ENCODE results near the gene FCER1G.
A peak's percentile ranks its signal among the peaks of the same experiment; 100 is the strongest.
"Not testable (repeated sequence)": the region's sequence is repeated elsewhere in the genome, so short reads cannot be mapped to it uniquely, and the experiment has no call there.

Gene FCER1G

GRCh38 chr1:161209790-161210409 lies 5.2 kb upstream of the FCER1G start:
- DNase-seq, result peak; percentile 80

- DNase-seq, result no peak
Observed at GRCh38 chr1:161214369-161214768, 726 bp upstream of the FCER1G start.

GRCh38 chr1:161216945-161217712 lies 2.0 kb downstream of the FCER1G start:
- DNase-seq, result peak; percentile 27

- no peak for DNase-seq
Observed at GRCh38 chr1:161217831-161218230, 2.7 kb downstream of the FCER1G start.

- DNase-seq, result no peak
Observed at GRCh38 chr1:161218301-161219077, 3.4 kb downstream of the FCER1G start.

GRCh38 chr1:161219078-161219892 lies 4.2 kb downstream of the FCER1G start:
- DNase-seq, result no peak

- DNase-seq, result no peak
Observed at GRCh38 chr1:161220002-161220401, 4.9 kb downstream of the FCER1G start.

- DNase-seq, result no peak
Observed at GRCh38 chr1:161222175-161223019, 7.3 kb downstream of the FCER1G start.

GRCh38 chr1:161223805-161224694 lies 9.0 kb downstream of the FCER1G start:
- no peak for DNase-seq

GRCh38 chr1:161224695-161225087 lies 9.6 kb downstream of the FCER1G start:
- DNase-seq, result not testable (repeated sequence)

- no peak for DNase-seq
Observed at GRCh38 chr1:161225178-161225533, 10.1 kb downstream of the FCER1G start.

- DNase-seq, result peak; percentile 97
Observed at GRCh38 chr1:161225534-161226319, 10.6 kb downstream of the FCER1G start, which contains the start of gene TOMM40L. Gene TOMM40L, plus strand, starts transcription at chr1:161226060. Its CDS starts 430 bp downstream, at chr1:161226490.

GRCh38 chr1:161226320-161226711 lies 11.2 kb downstream of the FCER1G start:
- DNase-seq, result no peak

GRCh38 chr1:161226759-161227158 lies 11.7 kb downstream of the FCER1G start:
- no peak for DNase-seq

GRCh38 chr1:161227196-161227871 lies 12.2 kb downstream of the FCER1G start:
- peak; percentile 88 for DNase-seq

- no peak for DNase-seq
Observed at GRCh38 chr1:161228032-161228431, 12.9 kb downstream of the FCER1G start.

- no peak for DNase-seq
Observed at GRCh38 chr1:161229896-161230295, 14.8 kb downstream of the FCER1G start.

- DNase-seq, result no peak
Observed at GRCh38 chr1:161230762-161231161, 15.7 kb downstream of the FCER1G start.

- DNase-seq, result no peak
Observed at GRCh38 chr1:161233102-161233501, 18.0 kb downstream of the FCER1G start.
